Mesothelial cell of epicardium (in vitro differentiated cells): Measurements from ENCODE around the gene TIAM1. TPM values are rescaled to one million over a fixed set of nuclear protein-coding genes. Genes with fewer than 3 reads are reported as not detected.
A peak's percentile ranks its signal among the peaks of the same experiment; 100 is the strongest.

ENCODE experiments used
- DNase-seq, 2 experiments: peaks; one replicate each; pipeline ENCODE4 v3.0.0; 2021; ENCODE audit warnings: low spot score in 2 of 2; ENCODE audit not compliant: unreplicated experiment in 2 of 2
- H3K27ac Mint-ChIP-seq: 2 replicates; pipeline ENCODE4 v1.8.0; 2021; ENCODE audit warnings: mixed read lengths
- H3K27me3 Mint-ChIP-seq: 2 replicates; pipeline ENCODE4 v1.8.0; 2021; ENCODE audit warnings: low read depth, mixed read lengths
- H3K36me3 Mint-ChIP-seq: 2 replicates; pipeline ENCODE4 v1.8.0; 2021; ENCODE audit warnings: mixed read lengths
- H3K4me1 Mint-ChIP-seq: 2 replicates; pipeline ENCODE4 v1.8.0; 2021; ENCODE audit warnings: mixed read lengths
- H3K4me3 Mint-ChIP-seq: 2 replicates; pipeline ENCODE4 v1.8.0; 2021; ENCODE audit warnings: mild to moderate bottlenecking, moderate library complexity, mixed read lengths
- H3K9me3 Mint-ChIP-seq: 2 replicates; pipeline ENCODE4 v1.8.0; 2021; ENCODE audit warnings: mixed read lengths
- CTCF ChIP-seq: fragments of 200-600 bp; sonication (generic); IDR thresholded peaks from one replicate; pipeline ENCODE4 v1.5.0; 2021; ENCODE audit warnings: antibody characterized with exemption; ENCODE audit not compliant: unreplicated experiment
- total RNA-seq: library from RNA; stranded (reverse); gene quantifications from 3 replicates; pipeline ENCODE4 v1.2.1, GENCODE V29; 2021

TIAM1 gene
- total RNA-seq, 1 donor from 2014 or later = 53.4 TPM

GRCh38 chr21:31182231-31183140 lies 161.6 kb downstream of the TIAM1 start:
- Mint-ChIP-seq H3K4me1 (no peaks in the 10 kb centered on the region), H3K36me3 (peaks cover 31% of the 10 kb centered on the region), H3K27me3 (no peaks in the 10 kb centered on the region)

GRCh38 chr21:31181082-31181750 lies 162.8 kb downstream of the TIAM1 start:
- no peak for DNase-seq
- H3K36me3 Mint-ChIP-seq = peaks cover 25% of the 10 kb centered on the region
- no peak overlapping the region for H3K27ac Mint-ChIP-seq
- peaks cover 4% of the 10 kb centered on the region for H3K4me1 Mint-ChIP-seq
- H3K27me3 Mint-ChIP-seq = no peaks in the 10 kb centered on the region
- H3K4me3 Mint-ChIP-seq = no peak overlapping the region
- no peaks in the 10 kb centered on the region for H3K9me3 Mint-ChIP-seq
- no peak for TF ChIP-seq CTCF

More at GRCh38 chr21:31182231-31183140, 161.6 kb downstream of the TIAM1 start:
- no peak overlapping the region for H3K4me3 Mint-ChIP-seq
- DNase-seq = no peak
- no peak overlapping the region for H3K27ac Mint-ChIP-seq
- TF ChIP-seq CTCF = no peak
- no peaks in the 10 kb centered on the region for H3K9me3 Mint-ChIP-seq

GRCh38 chr21:31180256-31181081 lies 163.6 kb downstream of the TIAM1 start:
- no peaks in the 10 kb centered on the region for H3K9me3 Mint-ChIP-seq
- H3K27ac Mint-ChIP-seq = no peak overlapping the region
- peaks cover 9% of the 10 kb centered on the region for H3K4me1 Mint-ChIP-seq
- no peak for DNase-seq
- H3K4me3 Mint-ChIP-seq = no peak overlapping the region
- H3K36me3 Mint-ChIP-seq = peaks cover 21% of the 10 kb centered on the region
- H3K27me3 Mint-ChIP-seq = no peaks in the 10 kb centered on the region
- TF ChIP-seq CTCF = peak; percentile 24

- no peak overlapping the region for H3K27ac Mint-ChIP-seq
- peaks cover 14% of the 10 kb centered on the region for H3K4me1 Mint-ChIP-seq
- no peak for TF ChIP-seq CTCF
Measured at GRCh38 chr21:31176725-31177124, 167.3 kb downstream of the TIAM1 start.

GRCh38 chr21:31176080-31176551 lies 167.9 kb downstream of the TIAM1 start:
- DNase-seq = no peak
- H3K9me3 Mint-ChIP-seq = no peaks in the 10 kb centered on the region
- peak overlapping the region; percentile 18 for H3K27ac Mint-ChIP-seq
- peaks cover 9% of the 10 kb centered on the region for H3K36me3 Mint-ChIP-seq
- peaks cover 14% of the 10 kb centered on the region for H3K4me1 Mint-ChIP-seq
- no peak for TF ChIP-seq CTCF
- no peaks in the 10 kb centered on the region for H3K27me3 Mint-ChIP-seq
- no peak overlapping the region for H3K4me3 Mint-ChIP-seq

More at GRCh38 chr21:31176725-31177124, 167.3 kb downstream of the TIAM1 start:
- Mint-ChIP-seq H3K9me3 (no peaks in the 10 kb centered on the region), H3K27me3 (no peaks in the 10 kb centered on the region), H3K4me3 (no peak overlapping the region), H3K36me3 (peaks cover 11% of the 10 kb centered on the region)
- DNase-seq = no peak
